ENCODE measurements around the gene RUFY2. TPM values are rescaled to one million over a fixed set of nuclear protein-coding genes. Genes with fewer than 3 reads are reported as not detected.

Gene RUFY2
- total RNA-seq, 1 experiment from 2014 or later = 30.5 TPM

DNA sequence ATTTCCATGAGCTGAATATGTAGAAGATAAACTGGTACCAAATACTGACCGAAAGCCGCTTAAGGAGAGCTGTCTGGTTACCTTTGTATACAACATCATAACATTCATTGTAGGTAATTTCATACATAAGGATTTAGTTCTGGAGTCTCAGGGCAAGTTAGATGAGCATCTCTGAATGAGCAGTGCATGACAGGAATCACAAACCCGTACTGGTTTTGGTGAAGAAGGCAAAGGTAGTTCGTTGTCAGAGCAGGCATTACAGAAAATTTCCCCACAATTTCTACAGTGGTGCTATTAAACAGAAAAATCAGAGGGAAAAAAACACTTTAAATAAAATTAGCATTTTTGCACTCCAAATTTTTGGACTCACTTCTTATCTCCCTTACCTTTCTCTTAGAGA is 61.5 kb downstream of the RUFY2 start:
- TF ChIP-seq, protein P1, sequence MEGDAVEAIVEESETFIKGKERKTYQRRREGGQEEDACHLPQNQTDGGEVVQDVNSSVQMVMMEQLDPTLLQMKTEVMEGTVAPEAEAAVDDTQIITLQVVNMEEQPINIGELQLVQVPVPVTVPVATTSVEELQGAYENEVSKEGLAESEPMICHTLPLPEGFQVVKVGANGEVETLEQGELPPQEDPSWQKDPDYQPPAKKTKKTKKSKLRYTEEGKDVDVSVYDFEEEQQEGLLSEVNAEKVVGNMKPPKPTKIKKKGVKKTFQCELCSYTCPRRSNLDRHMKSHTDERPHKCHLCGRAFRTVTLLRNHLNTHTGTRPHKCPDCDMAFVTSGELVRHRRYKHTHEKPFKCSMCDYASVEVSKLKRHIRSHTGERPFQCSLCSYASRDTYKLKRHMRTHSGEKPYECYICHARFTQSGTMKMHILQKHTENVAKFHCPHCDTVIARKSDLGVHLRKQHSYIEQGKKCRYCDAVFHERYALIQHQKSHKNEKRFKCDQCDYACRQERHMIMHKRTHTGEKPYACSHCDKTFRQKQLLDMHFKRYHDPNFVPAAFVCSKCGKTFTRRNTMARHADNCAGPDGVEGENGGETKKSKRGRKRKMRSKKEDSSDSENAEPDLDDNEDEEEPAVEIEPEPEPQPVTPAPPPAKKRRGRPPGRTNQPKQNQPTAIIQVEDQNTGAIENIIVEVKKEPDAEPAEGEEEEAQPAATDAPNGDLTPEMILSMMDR (conservative IDR thresholded peaks at IDR 0.05) = no peak
- TF ChIP-seq EZH2 (IDR thresholded peaks at IDR 0.05; ENCODE audit: low read depth) = no peak
- no peak overlapping the region for H3K27ac ChIP-seq
- H2AFZ ChIP-seq = no peak overlapping the region
- no peaks in the 10 kb centered on the region for H3K9me2 ChIP-seq (ENCODE audit: insufficient read depth)
- H3K36me3 ChIP-seq (ENCODE audit: low read depth) = peaks cover 49% of the 10 kb centered on the region
- peaks cover 43% of the 10 kb centered on the region for H4K20me1 ChIP-seq (ENCODE audit: insufficient read depth)
- ChIA-PET CTCF (no interaction called here), POLR2A (ENCODE audit: unreplicated experiment) (no interaction called here)
- BruUV-seq (replicated peaks) = no TSS peak
- peaks cover 18% of the 10 kb centered on the region for H3K79me2 ChIP-seq (ENCODE audit: low read depth)
- DNase-seq = no peak
- no peaks in the 10 kb centered on the region for H3K9me3 ChIP-seq (ENCODE audit: insufficient read depth, low read depth)
- H3K4me3 ChIP-seq = no peak overlapping the region
- H3K4me1 ChIP-seq (replicated peaks; ENCODE audit: insufficient read depth) = no peaks in the 10 kb centered on the region
- H3K4me2 ChIP-seq = no peak overlapping the region
- no peaks in the 10 kb centered on the region for H3K27me3 ChIP-seq (ENCODE audit: insufficient read depth, low read depth)
- peaks cover 86% of the 10 kb centered on the region for H3F3A ChIP-seq (ENCODE audit: insufficient read depth, low read depth)
- intact Hi-C loops (cut with micrococcal nuclease; ENCODE audit: unreplicated experiment) = no loop called here

DNA sequence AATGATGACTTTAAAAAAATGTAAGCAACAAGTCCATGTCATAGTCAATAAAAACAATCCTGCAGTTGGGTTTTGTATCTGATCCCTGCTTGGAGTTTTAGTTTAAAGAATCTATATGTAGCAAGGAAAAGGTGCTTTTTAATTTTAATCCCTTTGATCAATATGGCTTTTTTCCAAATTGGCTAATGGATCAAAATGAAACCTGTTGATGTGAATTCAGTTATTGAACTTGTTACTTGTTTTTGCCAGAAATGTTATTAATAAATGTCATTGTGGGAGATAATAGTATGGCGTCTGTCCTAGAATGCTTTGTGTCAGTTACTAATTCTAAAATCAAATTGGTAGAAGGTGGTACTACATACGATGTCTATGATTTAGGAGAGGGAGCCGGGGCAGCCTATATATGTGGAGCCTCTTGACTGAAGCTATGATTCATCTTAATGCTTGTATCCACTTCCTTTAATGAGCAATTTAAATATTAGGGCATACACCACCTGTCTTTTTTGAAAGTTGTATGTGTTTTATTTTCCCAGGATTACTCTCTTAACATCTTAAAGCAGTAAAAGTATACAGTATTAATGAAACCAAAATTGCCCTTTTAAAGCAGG is 64.1 kb downstream of the RUFY2 start:
- CTCF ChIA-PET = interaction anchor here (0.7 kb wide), 1 partner anchor 821 kb away, joined by 3 read pairs; no protein-coding TSS in a partner anchor
- DNase-seq = no peak
- POLR2A ChIA-PET (ENCODE audit: unreplicated experiment) = interaction anchor here (0.6 kb wide), 1 partner anchor 11 kb away, joined by 13 read pairs; the partner anchor contains the start of gene HNRNPH3
- Histone ChIP-seq H3K79me2 (ENCODE audit: low read depth) (peaks cover 45% of the 10 kb centered on the region), H3K27ac (no peak overlapping the region), H3K4me1 (replicated peaks; ENCODE audit: insufficient read depth) (no peaks in the 10 kb centered on the region), H3K9me3 (ENCODE audit: insufficient read depth, low read depth) (no peaks in the 10 kb centered on the region), H3K9me2 (ENCODE audit: insufficient read depth) (no peaks in the 10 kb centered on the region), H3K27me3 (ENCODE audit: insufficient read depth, low read depth) (no peaks in the 10 kb centered on the region), H3K36me3 (ENCODE audit: low read depth) (peaks cover 75% of the 10 kb centered on the region), H4K20me1 (ENCODE audit: insufficient read depth) (peaks cover 68% of the 10 kb centered on the region), H3K4me2 (no peak overlapping the region), H2AFZ (no peak overlapping the region), H3K4me3 (no peak overlapping the region), H3F3A (ENCODE audit: insufficient read depth, low read depth) (peaks cover 99% of the 10 kb centered on the region)
- intact Hi-C loops (cut with micrococcal nuclease; ENCODE audit: unreplicated experiment) = no loop called here
- TF ChIP-seq, protein P1 (conservative IDR thresholded peaks at IDR 0.05) = no peak
- TF ChIP-seq EZH2 (IDR thresholded peaks at IDR 0.05; ENCODE audit: low read depth) = no peak
- no TSS peak for BruUV-seq (replicated peaks)

DNA sequence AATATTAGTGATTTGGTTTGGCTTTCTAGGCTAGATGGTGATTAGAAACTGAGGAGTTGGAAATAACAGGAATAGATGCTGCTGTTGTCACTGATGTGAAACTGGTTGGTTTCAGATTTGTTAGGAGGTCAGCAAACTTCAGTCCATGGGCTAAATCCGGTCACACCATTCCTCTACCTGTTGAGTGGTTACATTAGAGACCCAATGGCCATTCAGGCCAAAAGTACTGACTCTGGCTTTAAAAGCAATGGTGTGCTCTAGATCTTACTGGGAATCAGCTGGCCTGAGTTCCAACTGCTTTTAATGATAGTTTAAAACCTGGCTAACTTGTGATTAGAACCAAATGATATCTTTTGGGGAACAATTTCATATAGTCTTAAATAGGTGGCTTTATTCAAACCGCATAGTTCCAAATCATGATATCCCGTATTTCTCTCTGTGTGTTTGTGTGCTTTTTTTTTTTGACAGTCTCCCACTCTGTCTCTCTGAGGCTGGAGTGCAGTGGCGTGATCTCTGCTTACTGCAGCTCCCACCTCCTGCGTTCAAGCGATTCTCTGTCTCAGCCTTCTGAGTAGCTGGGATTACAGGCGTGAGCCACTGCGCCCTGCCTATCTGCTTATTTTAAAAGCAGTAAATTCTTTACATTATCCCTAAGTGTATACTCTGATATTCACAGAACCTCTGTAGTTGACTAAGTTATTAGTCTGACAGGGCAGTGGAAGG is 66.6 kb downstream of the RUFY2 start:
- POLR2A ChIA-PET (ENCODE audit: unreplicated experiment) = interaction anchor here (0.6 kb wide), 1 partner anchor 9 kb away, joined by 3 read pairs; no protein-coding TSS in a partner anchor
- H3F3A ChIP-seq (ENCODE audit: insufficient read depth, low read depth) = peaks cover 81% of the 10 kb centered on the region
- H2AFZ ChIP-seq = no peak overlapping the region
- no peaks in the 10 kb centered on the region for H3K9me2 ChIP-seq (ENCODE audit: insufficient read depth)
- H3K4me3 ChIP-seq = no peak overlapping the region
- peaks cover 93% of the 10 kb centered on the region for H3K36me3 ChIP-seq (ENCODE audit: low read depth)
- BruUV-seq (replicated peaks) = no TSS peak
- H3K4me2 ChIP-seq = no peak overlapping the region
- CTCF ChIA-PET = no interaction called here
- intact Hi-C loops (cut with micrococcal nuclease; ENCODE audit: unreplicated experiment) = no loop called here
- H3K79me2 ChIP-seq (ENCODE audit: low read depth) = peaks cover 69% of the 10 kb centered on the region
- no peak overlapping the region for H3K27ac ChIP-seq
- DNase-seq = no peak
- TF ChIP-seq, protein P1 (conservative IDR thresholded peaks at IDR 0.05) = no peak
- TF ChIP-seq EZH2 (IDR thresholded peaks at IDR 0.05; ENCODE audit: low read depth) = no peak
- H3K9me3 ChIP-seq (ENCODE audit: insufficient read depth, low read depth) = no peaks in the 10 kb centered on the region
- peaks cover 89% of the 10 kb centered on the region for H4K20me1 ChIP-seq (ENCODE audit: insufficient read depth)
- peaks cover 16% of the 10 kb centered on the region for H3K4me1 ChIP-seq (replicated peaks; ENCODE audit: insufficient read depth)
- H3K27me3 ChIP-seq (ENCODE audit: insufficient read depth, low read depth) = no peaks in the 10 kb centered on the region

All from PC-9 (cell line).